SU-DHL-6 (cell line): Measurements from ENCODE around the gene C12orf76.

ENCODE experiments used
- H2AFZ ChIP-seq: fragments of 200-600 bp; sonication (generic); 2 replicates; pipeline ENCODE4 v1.6.1; 2014; ENCODE audit warnings: low read depth, mild to moderate bottlenecking, moderate library complexity, mixed read lengths, antibody characterized with exemption, low read length; ENCODE audit not compliant: severe bottlenecking
- H3F3A ChIP-seq: fragments of 200-600 bp; shearing (Covaris generic); 2 replicates; pipeline ENCODE4 v1.6.0; 2016; ENCODE audit warnings: antibody characterized with exemption, mild to moderate bottlenecking; ENCODE audit not compliant: insufficient read depth
- H3K27ac ChIP-seq: fragments of 200-600 bp; sonication (generic); 2 replicates; pipeline ENCODE4 v1.5.1; 2016; ENCODE audit warnings: low read depth, mild to moderate bottlenecking, low read length, moderate library complexity, mixed read lengths
- H3K27me3 ChIP-seq: fragments of 200-600 bp; sonication (generic), shearing (Covaris generic); 2 replicates; pipeline ENCODE4 v1.6.0; 2014; ENCODE audit warnings: mild to moderate bottlenecking, low read length
- H3K36me3 ChIP-seq: fragments of 200-600 bp; sonication (generic); 2 replicates; pipeline ENCODE4 v1.6.1; 2014; ENCODE audit warnings: mild to moderate bottlenecking, low read length, mixed read lengths
- H3K4me2 ChIP-seq: fragments of 300-600, 200-600 bp; shearing (Covaris generic), sonication (generic); 2 replicates; pipeline ENCODE4 v1.6.0; 2014; ENCODE audit warnings: low read length, low read depth, mild to moderate bottlenecking; ENCODE audit not compliant: poor library complexity, severe bottlenecking
- H3K4me3 ChIP-seq: fragments of 200-600 bp; sonication (generic); 2 replicates; pipeline ENCODE4 v1.5.1; 2014; ENCODE audit warnings: antibody characterized with exemption, low read length, mild to moderate bottlenecking, mixed read lengths; ENCODE audit not compliant: insufficient read depth, poor library complexity, severe bottlenecking
- H3K79me2 ChIP-seq: fragments of 200-600 bp; sonication (generic); 2 replicates; pipeline ENCODE4 v1.6.1; 2014; ENCODE audit warnings: mild to moderate bottlenecking, low read length, moderate library complexity; ENCODE audit not compliant: insufficient read depth
- H3K9ac ChIP-seq: fragments of 200-600 bp; sonication (generic); 2 replicates; pipeline ENCODE4 v1.7.0; 2014; ENCODE audit warnings: mild to moderate bottlenecking, low read length
- H3K9me2 ChIP-seq: fragments of 200-600 bp; sonication (generic); replicated peaks from 2 replicates; pipeline ENCODE4 v1.6.1; 2014; ENCODE audit warnings: low read length; ENCODE audit not compliant: insufficient read depth
- H3K9me3 ChIP-seq: fragments of 200-600 bp; sonication (generic); 2 replicates; pipeline ENCODE4 v1.6.1; 2014; ENCODE audit warnings: low read length, mixed read lengths; ENCODE audit not compliant: insufficient read depth
- H4K20me1 ChIP-seq: fragments of 200-600 bp; sonication (generic); 2 replicates; pipeline ENCODE4 v1.6.1; 2014; ENCODE audit warnings: low read depth, mild to moderate bottlenecking, antibody characterized with exemption, low read length, moderate library complexity, mixed read lengths
- EZH2phosphoT487 ChIP-seq: fragments of 200-600 bp; sonication (generic), shearing (Covaris generic); conservative IDR thresholded peaks from 2 replicates; pipeline ENCODE4 v1.6.1; 2018; ENCODE audit warnings: mild to moderate bottlenecking, antibody characterized with exemption, low read length, moderate library complexity, mixed read lengths
- TF ChIP-seq, protein P1 (sequence below): fragments of 200-600 bp; sonication (generic); IDR thresholded peaks from one replicate; pipeline ENCODE4 v1.5.1; 2017; ENCODE audit warnings: antibody characterized with exemption, mild to moderate bottlenecking, low read length, moderate library complexity; ENCODE audit not compliant: insufficient read depth, poor library complexity, severe bottlenecking

The C12orf76 gene

DNA sequence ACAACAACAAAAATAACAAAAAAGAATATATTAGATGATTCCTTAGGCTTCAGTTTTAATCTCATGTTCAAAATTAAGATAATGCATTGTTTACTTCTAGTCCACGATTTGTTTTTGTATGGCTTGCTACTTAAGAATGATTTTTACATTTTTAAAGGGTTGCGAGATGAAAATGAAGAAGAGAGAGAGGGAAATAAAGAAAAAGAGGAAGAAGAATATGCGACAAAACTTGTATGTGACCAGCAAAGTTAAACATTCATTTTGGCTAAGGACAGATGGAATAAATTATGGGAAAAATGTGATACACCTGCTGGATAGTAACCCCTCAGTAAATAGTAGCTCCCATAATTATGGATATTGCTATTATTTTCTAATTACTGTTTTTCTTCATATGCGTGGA, 50.9 kb downstream of the C12orf76 start:
- Histone ChIP-seq H3K9me2 (no peaks in the 10 kb centered on the region), H3K9ac (peak overlapping the region; percentile 88), H3K27ac (peak overlapping the region; percentile 97), H3K36me3 (0 out of 2 replicates have a peak, but pooled peaks cover 10% of the 10 kb centered on the region), H4K20me1 (0 out of 2 replicates have a peak, but pooled peaks cover 5% of the 10 kb centered on the region), H3K4me3 (peak overlapping the region; percentile 88), H3K9me3 (no peaks in the 10 kb centered on the region), H3K79me2 (peaks cover 67% of the 10 kb centered on the region), H2AFZ (peak overlapping the region; percentile 5), H3K4me2 (peak overlapping the region; percentile 92), H3K27me3 (no peaks in the 10 kb centered on the region), H3F3A (peaks cover 56% of the 10 kb centered on the region)
- no peak for TF ChIP-seq EZH2phosphoT487
- TF ChIP-seq, protein P1, sequence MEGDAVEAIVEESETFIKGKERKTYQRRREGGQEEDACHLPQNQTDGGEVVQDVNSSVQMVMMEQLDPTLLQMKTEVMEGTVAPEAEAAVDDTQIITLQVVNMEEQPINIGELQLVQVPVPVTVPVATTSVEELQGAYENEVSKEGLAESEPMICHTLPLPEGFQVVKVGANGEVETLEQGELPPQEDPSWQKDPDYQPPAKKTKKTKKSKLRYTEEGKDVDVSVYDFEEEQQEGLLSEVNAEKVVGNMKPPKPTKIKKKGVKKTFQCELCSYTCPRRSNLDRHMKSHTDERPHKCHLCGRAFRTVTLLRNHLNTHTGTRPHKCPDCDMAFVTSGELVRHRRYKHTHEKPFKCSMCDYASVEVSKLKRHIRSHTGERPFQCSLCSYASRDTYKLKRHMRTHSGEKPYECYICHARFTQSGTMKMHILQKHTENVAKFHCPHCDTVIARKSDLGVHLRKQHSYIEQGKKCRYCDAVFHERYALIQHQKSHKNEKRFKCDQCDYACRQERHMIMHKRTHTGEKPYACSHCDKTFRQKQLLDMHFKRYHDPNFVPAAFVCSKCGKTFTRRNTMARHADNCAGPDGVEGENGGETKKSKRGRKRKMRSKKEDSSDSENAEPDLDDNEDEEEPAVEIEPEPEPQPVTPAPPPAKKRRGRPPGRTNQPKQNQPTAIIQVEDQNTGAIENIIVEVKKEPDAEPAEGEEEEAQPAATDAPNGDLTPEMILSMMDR, result no peak

DNA sequence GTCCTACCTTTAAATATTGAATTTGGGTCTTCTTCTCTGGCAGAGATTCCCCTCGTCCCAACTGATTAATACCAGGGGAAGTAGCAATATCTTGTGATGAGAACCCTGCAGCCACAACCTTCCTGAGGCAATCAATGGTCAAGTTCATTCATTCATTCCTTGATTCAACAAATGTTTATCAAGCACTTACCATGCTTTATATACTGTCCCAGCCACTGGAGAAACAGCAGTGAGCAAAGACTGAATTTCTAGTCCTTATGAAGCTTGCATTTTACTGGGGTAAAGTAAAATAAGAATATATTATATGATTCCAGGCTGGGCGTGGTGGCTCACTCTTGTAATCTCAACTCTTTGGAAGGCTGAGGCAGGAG, 51.9 kb downstream of the C12orf76 start:
- Histone ChIP-seq H3K9ac (peak overlapping the region; percentile 91), H3K9me3 (no peaks in the 10 kb centered on the region), H3F3A (peaks cover 47% of the 10 kb centered on the region), H3K36me3 (peaks cover 9% of the 10 kb centered on the region; the same call in 1 of the 2 replicates), H3K79me2 (peaks cover 67% of the 10 kb centered on the region), H3K4me2 (peak overlapping the region; percentile 92), H3K4me3 (peak overlapping the region; percentile 25), H3K9me2 (no peaks in the 10 kb centered on the region), H2AFZ (no peak overlapping the region), H3K27ac (peak overlapping the region; percentile 97), H3K27me3 (no peaks in the 10 kb centered on the region), H4K20me1 (peaks cover 5% of the 10 kb centered on the region; the same call in 1 of the 2 replicates)
- no peak for TF ChIP-seq EZH2phosphoT487
- TF ChIP-seq, protein P1, result no peak

DNA sequence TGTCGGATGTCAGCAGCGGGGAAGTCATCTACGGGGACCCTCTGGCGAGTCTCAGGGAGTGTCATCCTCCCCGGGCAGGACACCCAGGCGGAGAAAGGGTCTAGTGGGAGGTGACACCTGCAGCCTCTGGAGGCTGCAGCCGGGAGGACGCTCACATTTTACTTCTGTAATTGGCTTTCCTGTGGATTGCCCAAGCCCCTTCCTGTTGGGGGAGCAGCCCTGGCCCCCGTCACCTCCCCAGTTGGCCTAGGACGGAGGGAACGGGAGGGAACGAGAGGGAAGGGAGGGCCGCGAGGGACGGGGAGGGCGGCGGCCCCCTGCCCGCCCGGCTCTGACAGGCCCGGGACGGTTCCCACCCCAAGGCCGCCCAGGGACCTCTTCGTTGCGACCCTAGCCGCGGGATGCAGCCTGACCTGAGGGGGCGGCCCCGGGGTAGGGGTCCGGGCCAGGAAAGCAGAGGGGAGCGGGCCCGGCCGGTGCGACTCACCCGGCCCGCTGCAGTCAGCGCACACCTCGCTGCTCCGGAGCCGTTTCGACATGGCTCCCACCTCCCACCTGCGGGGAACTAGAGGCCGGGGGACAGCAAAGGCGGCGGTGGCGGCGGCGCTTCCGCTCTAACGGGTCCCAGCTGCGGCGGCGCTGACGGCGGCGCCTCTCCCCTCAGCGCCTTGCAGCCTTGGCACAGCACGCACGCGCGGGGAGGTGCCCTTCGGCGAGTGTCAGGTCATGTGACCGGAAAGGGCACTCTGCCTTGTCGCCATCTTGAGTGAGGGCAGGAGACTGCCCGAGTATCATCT, 52.4 kb downstream of the C12orf76 start, which contains the start of gene GIT2:
Gene GIT2, minus strand, starts transcription at position 683 of the 797 bp plus-strand sequence. Its CDS starts 144 bp downstream, at position 539.
- TF ChIP-seq EZH2phosphoT487, result no peak
- TF ChIP-seq, protein P1, result no peak
- peak within 1 kb of the TSS; percentile 5 for H2AFZ ChIP-seq
- H3K9me2 ChIP-seq, result no peaks in the 10 kb centered on the region
- peak within 1 kb of the TSS; percentile 63 for H3K4me3 ChIP-seq
- H3K27me3 ChIP-seq, result no peaks in the 10 kb centered on the region
- H4K20me1 ChIP-seq, result peaks cover 5% of the 10 kb centered on the region; the same call in 1 of the 2 replicates
- peaks cover 67% of the 10 kb centered on the region for H3K79me2 ChIP-seq
- peak within 1 kb of the TSS; percentile 91 for H3K9ac ChIP-seq
- H3K27ac ChIP-seq, result peak within 1 kb of the TSS; percentile 97
- no peaks in the 10 kb centered on the region for H3K9me3 ChIP-seq
- peaks cover 41% of the 10 kb centered on the region for H3F3A ChIP-seq
- peaks cover 10% of the 10 kb centered on the region; the same call in 1 of the 2 replicates for H3K36me3 ChIP-seq
- H3K4me2 ChIP-seq, result peak within 1 kb of the TSS; percentile 92
